Esophagus mucosa (tissue), 1 donor: ENCODE results near the gene HCAR2. TPM values are rescaled to one million over a fixed set of nuclear protein-coding genes. Genes with fewer than 3 reads are reported as not detected.
A peak's percentile ranks its signal among the peaks of the same experiment; 100 is the strongest.
"Not testable (repeated sequence)": the region's sequence is repeated elsewhere in the genome, so short reads cannot be mapped to it uniquely, and the experiment has no call there.

ENCODE experiments used
- ATAC-seq: fragments of 200-7000 bp; cut with Tn5 transposase; one replicate; pipeline ENCODE4 v1.9.1; 2020
- total RNA-seq: library from RNA; stranded (reverse); gene quantifications from one replicate; pipeline ENCODE4 v1.2.4, GENCODE V29; 2023
- donor health status: DM: yes; HTN: yes; CAD: no.

Gene HCAR2
- total RNA-seq, 1 donor from 2014 or later = 29.7 TPM

DNA sequence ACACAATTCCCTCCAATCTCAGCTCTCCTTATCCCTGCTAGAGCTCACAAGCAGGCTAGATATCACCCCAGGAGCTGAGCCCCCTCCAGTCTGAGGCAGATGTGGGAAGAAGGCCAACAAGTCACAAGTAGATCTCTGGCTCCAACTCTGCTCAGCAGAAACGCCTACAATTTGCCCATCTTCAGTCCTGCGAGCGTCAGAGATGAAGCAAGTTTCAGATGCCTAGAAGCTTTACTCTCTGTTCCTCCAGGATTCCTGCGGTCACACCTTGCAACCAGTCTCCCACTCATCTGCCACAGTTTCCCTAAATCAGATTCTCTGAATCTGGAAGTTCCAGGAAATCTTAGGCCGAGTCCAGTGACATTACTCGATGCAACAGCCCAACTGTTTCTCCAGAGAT is 12.1 kb upstream of the HCAR2 start:
- ATAC-seq = not testable (repeated sequence)

GRCh38 chr12:122713491-122714188 is 10.5 kb upstream of the HCAR2 start:
- ATAC-seq = peak; percentile 73

GRCh38 chr12:122711266-122711665 is 8.1 kb upstream of the HCAR2 start:
- ATAC-seq = not testable (repeated sequence)

- ATAC-seq = not testable (repeated sequence)
Measured at GRCh38 chr12:122710341-122710740, 7.2 kb upstream of the HCAR2 start.

GRCh38 chr12:122709287-122709686 is 6.1 kb upstream of the HCAR2 start:
- ATAC-seq = peak; percentile 72

- ATAC-seq = not testable (repeated sequence)
Measured at GRCh38 chr12:122703841-122704240, 684 bp upstream of the HCAR2 start.

- ATAC-seq = not testable (repeated sequence)
Measured at GRCh38 chr12:122701481-122701880, 1.7 kb downstream of the HCAR2 start.

- peak; percentile 72 for ATAC-seq
Measured at GRCh38 chr12:122700038-122700710, 3.0 kb downstream of the HCAR2 start.

GRCh38 chr12:122696922-122697321 is 6.2 kb downstream of the HCAR2 start:
- ATAC-seq = not testable (repeated sequence)

DNA sequence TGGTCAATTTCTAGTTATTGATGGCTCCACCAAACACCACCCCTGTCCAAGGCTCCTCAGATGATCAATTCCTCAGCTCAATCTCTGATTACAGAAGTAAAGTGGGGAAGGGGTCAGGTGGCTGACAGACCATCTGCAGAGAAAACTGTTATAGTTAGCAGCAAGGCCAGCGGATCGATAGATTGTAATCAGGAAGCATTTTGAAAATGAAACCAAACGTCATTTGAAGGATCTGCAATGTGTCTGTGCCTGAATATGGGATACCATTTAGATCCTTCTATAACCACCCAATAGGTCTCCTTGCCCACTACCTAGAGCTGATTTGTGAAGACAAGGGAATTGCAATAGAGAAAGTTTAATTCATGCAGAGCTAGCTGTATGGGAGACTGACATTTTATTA is 11.6 kb downstream of the HCAR2 start:
- ATAC-seq = no peak

GRCh38 chr12:122688291-122688690 is 14.9 kb downstream of the HCAR2 start:
- no peak for ATAC-seq

- peak; percentile 70 for ATAC-seq
Measured at GRCh38 chr12:122687086-122687485, 16.1 kb downstream of the HCAR2 start.

- ATAC-seq = no peak
Measured at GRCh38 chr12:122686538-122686937, 16.6 kb downstream of the HCAR2 start.

- ATAC-seq = no peak
Measured at GRCh38 chr12:122684297-122684813, 18.8 kb downstream of the HCAR2 start.

DNA sequence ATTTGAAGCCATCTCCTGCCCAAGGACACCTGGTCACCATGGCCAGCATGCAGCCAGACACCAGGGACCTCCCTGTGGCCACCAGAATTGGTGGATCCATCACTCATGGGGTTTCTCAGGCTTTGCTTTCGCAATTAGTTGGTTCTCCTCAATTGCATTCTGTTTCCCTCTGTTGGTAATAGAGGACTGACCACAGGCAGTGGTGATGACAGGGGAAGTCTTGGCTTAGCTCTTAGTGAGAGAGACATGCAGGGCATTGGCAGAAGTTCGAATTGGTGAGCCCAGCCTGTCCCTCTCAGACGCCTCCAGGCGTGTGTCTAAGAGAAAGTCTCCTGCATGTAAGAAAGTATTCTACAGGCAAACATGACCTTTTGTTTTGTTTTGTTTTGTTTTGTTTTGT is 21.3 kb downstream of the HCAR2 start:
- peak; percentile 39 for ATAC-seq

GRCh38 chr12:122680989-122681388 is 22.2 kb downstream of the HCAR2 start:
- not testable (repeated sequence) for ATAC-seq

GRCh38 chr12:122676781-122677180 is 26.4 kb downstream of the HCAR2 start:
- not testable (repeated sequence) for ATAC-seq

GRCh38 chr12:122676015-122676414 is 27.1 kb downstream of the HCAR2 start:
- ATAC-seq = not testable (repeated sequence)

- ATAC-seq = no peak
Measured at GRCh38 chr12:122672515-122672914, 30.6 kb downstream of the HCAR2 start.

- ATAC-seq = no peak
Measured at GRCh38 chr12:122669397-122670070, 33.6 kb downstream of the HCAR2 start.

- ATAC-seq = no peak
Measured at GRCh38 chr12:122668268-122668667, 34.9 kb downstream of the HCAR2 start.

GRCh38 chr12:122665759-122666158 is 37.4 kb downstream of the HCAR2 start:
- ATAC-seq = no peak

DNA sequence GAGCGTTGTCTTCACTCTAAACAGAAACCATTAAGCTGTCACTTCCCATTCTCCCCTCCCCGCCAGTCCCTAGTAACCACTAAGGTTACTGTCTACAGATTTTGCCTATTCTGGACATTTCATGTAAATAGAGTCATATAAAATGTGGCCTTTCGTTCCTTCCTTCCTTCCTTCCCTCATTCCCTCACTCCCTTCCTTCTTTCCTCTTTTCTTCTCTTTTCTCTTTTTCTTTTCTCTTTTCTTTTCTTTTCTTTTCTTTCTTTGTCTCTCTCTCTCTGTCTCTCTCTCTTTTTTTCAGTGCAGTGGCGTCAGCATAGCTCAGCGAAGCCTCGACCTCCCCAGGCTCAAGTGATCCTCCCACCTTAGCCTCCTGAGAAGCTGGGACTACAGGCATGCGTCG is 37.8 kb downstream of the HCAR2 start:
- ATAC-seq = no peak
